ENCODE results near the gene DNAH3. TPM values are rescaled to one million over a fixed set of nuclear protein-coding genes. Genes with fewer than 3 reads are reported as not detected.

The DNAH3 gene
- total and polyA plus RNA-seq, 10 donors = 0.02 to 0.03 TPM; not detected in 8

DNA sequence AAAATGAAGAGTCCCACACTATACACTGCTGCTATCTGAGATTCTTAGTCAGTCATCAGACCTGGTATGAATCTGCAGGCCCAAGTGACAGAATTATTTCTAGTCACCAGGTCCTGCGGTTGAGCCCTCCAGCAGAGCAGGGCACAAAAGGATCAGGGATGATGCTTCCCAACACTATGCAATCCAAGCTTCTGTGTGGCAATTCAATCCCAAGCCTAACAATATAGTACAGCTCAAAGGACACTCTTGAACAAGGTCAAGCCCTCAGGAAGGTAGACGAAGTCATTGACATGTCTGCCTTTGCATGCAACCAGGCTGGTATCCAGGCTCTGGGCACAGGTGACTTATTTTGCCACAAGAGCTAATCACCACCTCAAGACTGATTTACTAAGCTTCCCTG is 256.3 kb downstream of the DNAH3 start:
- 85 to 91% (median 87%) methylated on average over 2 of the region's 2 CpGs for WGBS, 5 donors
- Histone ChIP-seq H3K36me3 (peaks cover 0 to 76% (median 5%) of the 10 kb centered on the region in 6 donors), H3K9me3 (no peaks in the 10 kb centered on the region), H3K4me1 (peaks cover 3 to 34% (median 16%) of the 10 kb centered on the region in 6 donors), H3K4me3 (no peak overlapping the region), H3K27me3 (replicated peaks in 1 of 7) (no peaks in the 10 kb centered on the region), H3K27ac (no peak overlapping the region)
- no peak for DNase-seq
- TF ChIP-seq POLR2A (IDR thresholded peaks at IDR 0.05) (no peak), POLR2AphosphoS5 (IDR thresholded peaks at IDR 0.05) (no peak)
- TF ChIP-seq, protein P1, sequence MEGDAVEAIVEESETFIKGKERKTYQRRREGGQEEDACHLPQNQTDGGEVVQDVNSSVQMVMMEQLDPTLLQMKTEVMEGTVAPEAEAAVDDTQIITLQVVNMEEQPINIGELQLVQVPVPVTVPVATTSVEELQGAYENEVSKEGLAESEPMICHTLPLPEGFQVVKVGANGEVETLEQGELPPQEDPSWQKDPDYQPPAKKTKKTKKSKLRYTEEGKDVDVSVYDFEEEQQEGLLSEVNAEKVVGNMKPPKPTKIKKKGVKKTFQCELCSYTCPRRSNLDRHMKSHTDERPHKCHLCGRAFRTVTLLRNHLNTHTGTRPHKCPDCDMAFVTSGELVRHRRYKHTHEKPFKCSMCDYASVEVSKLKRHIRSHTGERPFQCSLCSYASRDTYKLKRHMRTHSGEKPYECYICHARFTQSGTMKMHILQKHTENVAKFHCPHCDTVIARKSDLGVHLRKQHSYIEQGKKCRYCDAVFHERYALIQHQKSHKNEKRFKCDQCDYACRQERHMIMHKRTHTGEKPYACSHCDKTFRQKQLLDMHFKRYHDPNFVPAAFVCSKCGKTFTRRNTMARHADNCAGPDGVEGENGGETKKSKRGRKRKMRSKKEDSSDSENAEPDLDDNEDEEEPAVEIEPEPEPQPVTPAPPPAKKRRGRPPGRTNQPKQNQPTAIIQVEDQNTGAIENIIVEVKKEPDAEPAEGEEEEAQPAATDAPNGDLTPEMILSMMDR (IDR thresholded peaks at IDR 0.05 in 8 of 11, conservative IDR thresholded peaks at IDR 0.05 in 3 of 11) = no peak
- intact Hi-C loops (cut with DNase I; ENCODE audit: low total_unique reads) = no loop called here

DNA sequence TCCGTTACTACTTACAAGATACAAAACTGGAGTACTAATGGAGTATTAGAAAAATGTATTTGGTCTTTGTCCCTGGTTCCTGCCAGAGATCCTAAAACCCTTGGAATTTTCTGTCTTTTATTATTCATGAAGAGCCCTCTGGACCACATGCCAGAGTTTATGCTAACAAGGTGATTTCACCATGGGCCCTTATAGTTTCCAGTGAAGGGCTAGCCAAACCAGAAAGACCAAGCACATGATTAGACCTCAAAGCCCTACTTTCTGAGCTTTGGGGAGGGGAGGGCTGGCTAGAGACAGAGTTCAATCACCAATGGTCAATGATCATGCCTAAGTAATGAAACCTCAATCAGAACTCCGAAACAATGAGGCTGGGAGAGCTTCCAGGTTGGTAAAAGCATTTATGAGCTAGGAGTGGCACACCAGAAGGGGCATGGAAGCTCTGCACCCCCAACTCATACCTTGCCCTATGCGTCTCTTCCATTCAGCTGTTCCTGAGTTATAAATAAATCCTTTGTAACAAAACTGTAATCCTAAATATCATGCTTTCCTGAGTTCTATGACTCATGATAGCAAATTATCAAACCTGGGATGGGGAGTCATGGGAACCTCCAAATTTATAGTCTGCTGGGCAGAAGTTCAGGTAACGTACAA is 260.9 kb downstream of the DNAH3 start:
- Histone ChIP-seq H3K9me3 (no peaks in the 10 kb centered on the region), H3K4me3 (no peak overlapping the region), H3K27me3 (replicated peaks in 1 of 7) (no peaks in the 10 kb centered on the region), H3K27ac (no peak overlapping the region), H3K36me3 (peaks cover 0 to 61% (median 2%) of the 10 kb centered on the region in 6 donors), H3K4me1 (no peaks in the 10 kb centered on the region)
- WGBS, 5 donors = 94 to 100% (median 95%) methylated on average over 4 of the region's 4 CpGs
- no peak for DNase-seq
- TF ChIP-seq POLR2A (IDR thresholded peaks at IDR 0.05) (no peak), POLR2AphosphoS5 (IDR thresholded peaks at IDR 0.05) (no peak)
- TF ChIP-seq, protein P1 (IDR thresholded peaks at IDR 0.05 in 8 of 11, conservative IDR thresholded peaks at IDR 0.05 in 3 of 11) = no peak
- intact Hi-C loops (cut with DNase I; ENCODE audit: low total_unique reads) = no loop called here

DNA sequence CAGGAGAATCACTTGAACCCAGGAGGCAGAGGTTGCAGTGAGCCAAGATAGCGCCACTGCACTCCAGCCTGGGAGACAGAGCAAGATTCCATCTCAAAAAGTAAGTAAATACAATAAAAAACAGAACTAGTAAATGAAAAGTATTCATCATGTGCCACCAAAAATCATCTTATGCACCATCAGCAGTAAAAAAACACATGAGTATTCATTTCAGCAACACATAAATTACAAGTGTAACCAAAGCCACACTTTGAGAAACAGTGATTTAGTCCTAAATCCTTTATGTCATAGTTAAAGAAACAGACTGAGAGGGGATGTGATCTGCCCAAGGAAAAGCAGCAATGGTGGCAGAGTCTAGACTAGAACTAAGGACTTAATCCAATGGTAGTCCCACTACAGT is 263.4 kb downstream of the DNAH3 start:
- Histone ChIP-seq H3K4me1 (peaks cover 0 to 15% (median 0%) of the 10 kb centered on the region in 6 donors), H3K36me3 (peaks cover 0 to 36% (median 0%) of the 10 kb centered on the region in 6 donors), H3K4me3 (no peak overlapping the region), H3K27ac (no peak overlapping the region), H3K9me3 (no peaks in the 10 kb centered on the region), H3K27me3 (replicated peaks in 1 of 7) (no peaks in the 10 kb centered on the region)
- WGBS, 5 donors = 91 to 100% (median 100%) methylated on average over 1 of the region's 1 CpG
- intact Hi-C loops (cut with DNase I; ENCODE audit: low total_unique reads) = no loop called here
- DNase-seq = no peak
- TF ChIP-seq POLR2A (IDR thresholded peaks at IDR 0.05) (no peak), POLR2AphosphoS5 (IDR thresholded peaks at IDR 0.05) (no peak)
- TF ChIP-seq, protein P1 (IDR thresholded peaks at IDR 0.05 in 8 of 11, conservative IDR thresholded peaks at IDR 0.05 in 3 of 11) = no peak

DNA sequence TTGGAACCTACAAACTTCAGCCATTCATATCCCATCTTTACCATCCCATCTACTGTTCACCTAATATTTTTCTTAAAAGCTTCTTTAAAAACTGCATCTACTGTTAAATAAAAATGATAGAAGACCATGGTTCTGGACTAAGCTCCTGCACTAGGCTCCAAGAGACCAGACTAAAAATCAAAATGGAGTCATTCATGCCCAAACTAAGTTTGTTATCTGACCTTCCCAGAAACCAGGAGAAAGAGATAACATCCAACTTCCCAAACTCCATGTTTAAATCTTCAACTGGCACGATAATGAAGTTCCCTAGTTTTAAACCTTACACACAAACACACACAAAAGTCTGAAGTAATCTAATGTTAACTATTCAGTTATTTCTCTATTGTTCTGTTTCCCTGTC is 264.3 kb downstream of the DNAH3 start:
- Histone ChIP-seq H3K4me3 (no peak overlapping the region), H3K36me3 (peaks cover 0 to 27% (median 0%) of the 10 kb centered on the region in 6 donors), H3K4me1 (peaks cover 0 to 24% (median 0%) of the 10 kb centered on the region in 6 donors), H3K27ac (no peak overlapping the region), H3K9me3 (no peaks in the 10 kb centered on the region), H3K27me3 (replicated peaks in 1 of 7) (no peaks in the 10 kb centered on the region)
- 0 to 94% (median 38%) methylated on average over 1 of the region's 1 CpG for WGBS, 5 donors
- no peak for DNase-seq
- TF ChIP-seq POLR2A (IDR thresholded peaks at IDR 0.05) = no peak
- intact Hi-C loops (cut with DNase I; ENCODE audit: low total_unique reads) = no loop called here
